ENCODE results near the gene OR8B12. TPM values are rescaled to one million over a fixed set of nuclear protein-coding genes. Genes with fewer than 3 reads are reported as not detected.

OR8B12 gene
- polyA plus RNA-seq (2011; rRNA removed) = not detected in 2 replicates
- polyA plus RNA-seq (2012; cell fraction: cytosol; rRNA removed) = not detected in 2 replicates
- not detected in 2 replicates for polyA plus RNA-seq (2012; cell fraction: nucleus; rRNA removed)
- not detected in 3 replicates for polyA plus RNA-seq (2017; fragmentation: RNase III; extraction: RNeasy Plus Mini Kit Qiagen cat#74134 plus additional on column Dnase treatment)
- not detected in 2 replicates for polyA minus RNA-seq (2011; rRNA and poly(A)+ RNA removed)

DNA sequence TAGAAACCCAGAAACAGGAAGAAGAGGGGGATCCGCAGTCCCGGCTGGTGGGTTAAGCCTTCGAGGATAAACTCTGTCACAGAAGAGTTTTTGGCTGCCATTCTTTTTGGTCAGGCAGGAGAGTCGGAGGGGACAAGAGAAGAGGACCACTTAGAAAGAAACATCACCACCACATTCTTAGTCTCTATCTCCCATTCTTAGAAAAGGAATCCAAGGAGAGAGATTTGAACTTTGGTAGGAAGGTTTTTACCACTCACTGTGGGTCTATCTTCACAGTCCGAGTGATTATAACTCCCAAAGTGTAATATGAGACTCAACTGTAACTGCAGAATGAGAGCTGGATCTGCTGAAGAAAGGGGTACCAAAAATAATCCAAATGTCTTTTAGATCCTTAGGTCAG lies at the start of gene OR8B12:
Gene OR8B12 (minus strand): TSS at position 101 of the 400 bp plus-strand sequence. CDS start 0 bp downstream, at position 101.
- Histone ChIP-seq H3K27ac (no peak within 1 kb of the TSS), H3K9me3 (no peaks in the 10 kb centered on the region), H3K4me2 (no peak within 1 kb of the TSS), H3K4me1 (no peaks in the 10 kb centered on the region), H3K4me3 (no peak within 1 kb of the TSS)
- ChIA-PET POLR2A (no interaction called here), CTCF (interaction anchor here (1.1 kb wide), 1 partner anchor 42 kb away, joined by 3 read pairs; no protein-coding TSS in a partner anchor)
- WGBS (ENCODE audit: missing lambda C conversion rate) = 28% methylated on average over 5 of the region's 5 CpGs
- no peak for DNase-seq (ENCODE audit: low read depth in 1 of 2, low spot score in 1 of 2)
- no peak for ATAC-seq
- FAIRE-seq = no peak
- TF ChIP-seq CBX8 (IDR thresholded peaks at IDR 0.05) = no peak
- TF ChIP-seq HES2 (IDR thresholded peaks at IDR 0.05) = no peak
- no peak for TF ChIP-seq HDAC2 (IDR thresholded peaks at IDR 0.05)
- no peak for TF ChIP-seq HMGXB4 (CRISPR knock-in tag; IDR thresholded peaks at IDR 0.05; ENCODE audit: borderline replicate concordance)
- TF ChIP-seq HOXB5 (CRISPR knock-in tag; IDR thresholded peaks at IDR 0.05) = no peak
- TF ChIP-seq FOSL2 (IDR thresholded peaks at IDR 0.05) = no peak
- TF ChIP-seq FOSL2 (CRISPR knock-in tag; IDR thresholded peaks at IDR 0.05) = no peak
- no peak for TF ChIP-seq NFE2L2 (conservative IDR thresholded peaks at IDR 0.05; ENCODE audit: low read length)

GRCh38 chr11:124592627-124593026 lies 49.2 kb upstream of the OR8B12 start:
- POLR2A ChIA-PET = no interaction called here
- Histone ChIP-seq H3K27ac (no peak overlapping the region), H3K4me3 (no peak overlapping the region), H3K9me3 (no peaks in the 10 kb centered on the region), H3K4me1 (no peaks in the 10 kb centered on the region), H3K4me2 (no peak overlapping the region)
- FAIRE-seq (no peak), DNase-seq (ENCODE audit: low read depth in 1 of 2, low spot score in 1 of 2) (no peak), ATAC-seq (no peak)
- no peak for TF ChIP-seq KDM5A (IDR thresholded peaks at IDR 0.05)
- TF ChIP-seq CEBPB (IDR thresholded peaks at IDR 0.05) = no peak
- no peak for TF ChIP-seq JUN (IDR thresholded peaks at IDR 0.05)
- no peak for TF ChIP-seq MAFK (IDR thresholded peaks at IDR 0.05; ENCODE audit: partially characterized antibody)
- TF ChIP-seq CTCF (IDR thresholded peaks at IDR 0.05) = no peak
- no peak for TF ChIP-seq SREBF2 (IDR thresholded peaks at IDR 0.05)
- TF ChIP-seq MAX (IDR thresholded peaks at IDR 0.05) = no peak
- TF ChIP-seq ZNF302 (CRISPR knock-in tag; IDR thresholded peaks at IDR 0.05) = no peak
- TF ChIP-seq, protein P1, sequence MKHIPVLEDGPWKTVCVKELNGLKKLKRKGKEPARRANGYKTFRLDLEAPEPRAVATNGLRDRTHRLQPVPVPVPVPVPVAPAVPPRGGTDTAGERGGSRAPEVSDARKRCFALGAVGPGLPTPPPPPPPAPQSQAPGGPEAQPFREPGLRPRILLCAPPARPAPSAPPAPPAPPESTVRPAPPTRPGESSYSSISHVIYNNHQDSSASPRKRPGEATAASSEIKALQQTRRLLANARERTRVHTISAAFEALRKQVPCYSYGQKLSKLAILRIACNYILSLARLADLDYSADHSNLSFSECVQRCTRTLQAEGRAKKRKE (CRISPR knock-in tag; IDR thresholded peaks at IDR 0.05; ENCODE audit: low read depth) = no peak
- TF ChIP-seq FOSB (CRISPR knock-in tag; IDR thresholded peaks at IDR 0.05) = no peak
- WGBS (ENCODE audit: missing lambda C conversion rate) = 1% methylated on average over 6 of the region's 6 CpGs
- CTCF ChIA-PET = no interaction called here

GRCh38 chr11:124591430-124591829 lies 48.0 kb upstream of the OR8B12 start:
- POLR2A ChIA-PET = no interaction called here
- WGBS (ENCODE audit: missing lambda C conversion rate) = 4% methylated on average over 2 of the region's 2 CpGs
- H3K9me3 ChIP-seq = no peaks in the 10 kb centered on the region
- no peak overlapping the region for H3K27ac ChIP-seq
- H3K4me3 ChIP-seq = no peak overlapping the region
- TF ChIP-seq PBX3 (IDR thresholded peaks at IDR 0.05) = no peak
- no peak for TF ChIP-seq EP300 (IDR thresholded peaks at IDR 0.05)
- no peak for TF ChIP-seq CHD2 (IDR thresholded peaks at IDR 0.05; ENCODE audit: low read length, partially characterized antibody)
- no peak for TF ChIP-seq POLR2A (IDR thresholded peaks at IDR 0.05; ENCODE audit: low read length)
- no peak for TF ChIP-seq CBX2 (IDR thresholded peaks at IDR 0.05; ENCODE audit: borderline replicate concordance, low read depth)
- CTCF ChIA-PET = no interaction called here
- H3K4me1 ChIP-seq = no peaks in the 10 kb centered on the region
- no peak overlapping the region for H3K4me2 ChIP-seq
- FAIRE-seq (no peak), DNase-seq (ENCODE audit: low read depth in 1 of 2, low spot score in 1 of 2) (no peak), ATAC-seq (no peak)

Data from A549 (cell line).